GM12873 (cell line): Measurements from ENCODE around the gene FHOD3.

Experiments
- TF ChIP-seq, protein P1 (sequence below): IDR thresholded peaks from 2 replicates; pipeline ENCODE4 v1.5.1; 2012; ENCODE audit warnings: low read depth, mild to moderate bottlenecking, moderate library complexity, low read length, control low read depth; ENCODE audit not compliant: insufficient read depth; ENCODE audit errors: missing control alignments

The FHOD3 gene

GRCh38 chr18:36402765-36403396, 105.4 kb downstream of the FHOD3 start:
- TF ChIP-seq, protein P1, sequence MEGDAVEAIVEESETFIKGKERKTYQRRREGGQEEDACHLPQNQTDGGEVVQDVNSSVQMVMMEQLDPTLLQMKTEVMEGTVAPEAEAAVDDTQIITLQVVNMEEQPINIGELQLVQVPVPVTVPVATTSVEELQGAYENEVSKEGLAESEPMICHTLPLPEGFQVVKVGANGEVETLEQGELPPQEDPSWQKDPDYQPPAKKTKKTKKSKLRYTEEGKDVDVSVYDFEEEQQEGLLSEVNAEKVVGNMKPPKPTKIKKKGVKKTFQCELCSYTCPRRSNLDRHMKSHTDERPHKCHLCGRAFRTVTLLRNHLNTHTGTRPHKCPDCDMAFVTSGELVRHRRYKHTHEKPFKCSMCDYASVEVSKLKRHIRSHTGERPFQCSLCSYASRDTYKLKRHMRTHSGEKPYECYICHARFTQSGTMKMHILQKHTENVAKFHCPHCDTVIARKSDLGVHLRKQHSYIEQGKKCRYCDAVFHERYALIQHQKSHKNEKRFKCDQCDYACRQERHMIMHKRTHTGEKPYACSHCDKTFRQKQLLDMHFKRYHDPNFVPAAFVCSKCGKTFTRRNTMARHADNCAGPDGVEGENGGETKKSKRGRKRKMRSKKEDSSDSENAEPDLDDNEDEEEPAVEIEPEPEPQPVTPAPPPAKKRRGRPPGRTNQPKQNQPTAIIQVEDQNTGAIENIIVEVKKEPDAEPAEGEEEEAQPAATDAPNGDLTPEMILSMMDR = peak; percentile 26

DNA sequence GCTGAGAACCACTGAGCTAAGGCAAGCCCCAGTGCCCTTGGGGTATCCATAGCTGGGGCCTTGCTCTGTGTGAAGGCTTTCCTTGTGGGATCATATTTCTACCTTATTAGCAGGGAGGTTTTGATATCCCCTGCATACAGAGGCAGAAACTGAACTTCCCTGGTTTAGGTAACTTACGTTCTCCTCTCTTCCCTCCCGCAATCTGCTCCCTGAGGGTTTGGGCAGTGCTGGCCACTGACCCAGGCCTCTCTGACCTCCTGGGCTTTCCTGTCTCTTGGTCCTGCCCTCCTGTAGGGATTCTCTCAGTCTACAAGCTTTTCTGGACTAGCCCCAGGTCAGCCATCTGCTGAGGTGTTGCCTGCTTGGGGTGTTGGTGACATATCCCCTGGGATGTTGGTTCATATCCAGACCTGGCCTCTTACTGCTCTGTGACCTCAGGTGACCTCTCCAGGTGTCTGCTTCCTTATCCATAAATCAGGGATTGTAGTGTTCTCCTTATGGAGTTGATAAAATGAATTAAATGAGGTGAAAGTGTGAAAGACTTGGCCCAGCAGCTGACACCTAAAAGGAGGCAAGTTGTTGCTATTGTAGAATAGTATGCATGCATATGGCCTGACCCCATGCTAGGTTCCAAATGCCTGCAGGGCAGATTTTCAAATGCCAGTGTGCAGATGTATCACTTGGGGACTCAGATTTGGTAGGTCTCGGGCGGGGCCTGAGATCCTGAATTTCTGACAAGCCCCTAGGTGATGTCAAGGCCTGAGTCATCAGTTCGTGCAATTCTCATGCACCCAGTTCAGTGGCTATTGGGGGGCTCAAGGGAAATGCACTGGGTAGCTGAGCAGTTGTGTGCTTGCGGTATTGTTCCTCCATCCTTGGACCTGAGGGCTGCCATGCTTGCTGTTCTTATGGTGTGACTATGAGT, 106.6 kb downstream of the FHOD3 start:
- TF ChIP-seq, protein P1 = no peak

- TF ChIP-seq, protein P1 = no peak
Observed at GRCh38 chr18:36405611-36406010, 108.1 kb downstream of the FHOD3 start.

DNA sequence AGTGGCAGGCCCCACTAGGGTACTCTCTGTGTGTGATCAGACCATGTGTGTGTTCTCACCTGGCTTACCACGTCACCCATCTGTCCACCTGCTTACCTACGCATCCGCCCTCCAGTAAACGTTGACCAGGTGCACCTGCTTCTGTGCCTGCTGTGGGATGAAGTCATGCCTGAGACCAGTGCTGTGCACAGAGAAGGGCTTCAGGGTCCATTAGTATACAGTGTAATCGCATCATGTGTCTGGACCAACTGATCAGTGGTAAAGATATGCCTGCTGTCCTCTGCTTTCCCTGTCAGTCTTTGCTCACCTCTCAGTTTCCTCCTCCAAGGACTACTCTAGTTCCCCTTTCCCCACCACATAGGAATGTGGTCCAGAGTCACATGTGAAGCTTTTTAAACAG, 109.3 kb downstream of the FHOD3 start:
- TF ChIP-seq, protein P1 = no peak

GRCh38 chr18:36408606-36409005, 111.1 kb downstream of the FHOD3 start:
- TF ChIP-seq, protein P1 = no peak

DNA sequence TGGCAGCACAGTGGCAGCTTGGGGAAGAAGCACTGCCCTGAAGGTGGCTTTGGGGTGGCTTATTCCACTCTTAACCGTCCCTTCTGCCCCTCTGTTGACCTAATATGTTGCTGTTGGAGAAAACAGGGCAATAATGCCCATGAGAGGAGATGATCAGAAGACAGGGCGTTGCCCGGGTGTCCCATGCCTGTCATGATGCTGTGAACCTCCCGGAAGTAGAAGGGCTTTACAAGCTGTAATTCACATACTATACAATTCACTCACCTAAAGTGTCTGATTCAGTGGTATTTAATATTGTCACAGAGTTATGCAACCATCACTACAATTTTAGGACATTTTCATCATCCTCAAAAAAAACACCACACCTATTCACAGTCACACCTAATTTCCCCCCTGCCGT, 112.3 kb downstream of the FHOD3 start:
- TF ChIP-seq, protein P1 = no peak

GRCh38 chr18:36410346-36410745, 112.8 kb downstream of the FHOD3 start:
- TF ChIP-seq, protein P1 = no peak
